ENCODE measurements around the gene CRHR1. TPM values are rescaled to one million over a fixed set of nuclear protein-coding genes. Genes with fewer than 3 reads are reported as not detected.

The CRHR1 gene
- total RNA-seq: not detected in 2 replicates

GRCh38 chr17:45784293-45784740, at the start of gene CRHR1:
TSS of gene CRHR1 (plus strand) at chr17:45784320. CDS start at chr17:45784545, 225 bp downstream.

GRCh38 chr17:45844695-45845375, 60.7 kb downstream of the CRHR1 start, which contains the start of gene SPPL2C:
TSS of gene SPPL2C (plus strand) at chr17:45844881. CDS start at chr17:45844907, 26 bp downstream.

Other genes starting within 250 kb of the CRHR1 start
- not detected in 2 replicates for gene SPPL2C, start 60.6 kb downstream of the CRHR1 start, total RNA-seq
- gene MAPT, start 110.2 kb downstream of the CRHR1 start, total RNA-seq: under 0.01 and 0.13 TPM in 2 replicates
- gene STH, start 214.9 kb downstream of the CRHR1 start, total RNA-seq: not detected in 2 replicates